A673 (cell line): ENCODE data around the gene ANK2. TPM values are rescaled to one million over a fixed set of nuclear protein-coding genes. Genes with fewer than 3 reads are reported as not detected.

Experiments
- BruUV-seq: library from RNA; stranded (reverse); fragments of 400-500 nt; replicated peaks from 2 replicates; lab custom pipeline; 2021; lab: Mats Ljungman, UMichigan
- CTCF ChIA-PET: fragments of 300-600 bp; sonication (Branson Sonifier 250); formaldehyde crosslinking; loops from one replicate; lab custom pipeline; 2022; ENCODE audit warnings: antibody characterized with exemption; lab: Charles Lee
- POLR2A ChIA-PET: fragments of 300-600 bp; sonication (Branson Sonifier 250); formaldehyde crosslinking; loops from one replicate; lab custom pipeline; 2022; ENCODE audit warnings: antibody characterized with exemption; ENCODE audit not compliant: low non-redundant PET; lab: Charles Lee
- DNase-seq: peaks from one replicate; pipeline ENCODE4 v3.0.0-alpha.2; 2015; ENCODE audit warnings: low spot score
- H3K27ac ChIP-seq: fragments of 200-600 bp; sonication (generic); 2 replicates; pipeline ENCODE4 v1.5.1; 2016; ENCODE audit warnings: mixed run types, low read depth, mild to moderate bottlenecking, mixed read lengths, antibody characterized with exemption, low read length; ENCODE audit not compliant: poor library complexity, severe bottlenecking
- H3K27me3 ChIP-seq: fragments of 200-600 bp; sonication (generic); replicated peaks from 2 replicates; pipeline ENCODE4 v1.6.1; 2017; ENCODE audit warnings: mixed run types, low read depth, mild to moderate bottlenecking, mixed read lengths, antibody characterized with exemption, low read length; ENCODE audit not compliant: insufficient read depth, poor library complexity
- H3K36me3 ChIP-seq: fragments of 200-600 bp; sonication (generic); 2 replicates; pipeline ENCODE4 v1.6.1; 2016; ENCODE audit warnings: mixed run types, mild to moderate bottlenecking, mixed read lengths, antibody characterized with exemption, low read length; ENCODE audit not compliant: insufficient read depth, poor library complexity, severe bottlenecking
- H3K4me1 ChIP-seq: fragments of 200-600 bp; sonication (generic); 2 replicates; pipeline ENCODE4 v1.6.1; 2017; ENCODE audit warnings: mixed run types, mild to moderate bottlenecking, mixed read lengths, antibody characterized with exemption, low read length; ENCODE audit not compliant: insufficient read depth, poor library complexity, severe bottlenecking
- H3K4me3 ChIP-seq: fragments of 200-600 bp; sonication (generic); 2 replicates; pipeline ENCODE4 v1.5.1; 2016; ENCODE audit warnings: low read depth, mixed run types, mild to moderate bottlenecking, mixed read lengths, low read length; ENCODE audit not compliant: poor library complexity, severe bottlenecking
- H3K9me3 ChIP-seq: fragments of 200-600 bp; sonication (generic); 2 replicates; pipeline ENCODE4 v1.6.1; 2016; ENCODE audit warnings: mixed run types, low read depth, mild to moderate bottlenecking, mixed read lengths, antibody characterized with exemption, low read length; ENCODE audit not compliant: poor library complexity, severe bottlenecking
- EZH2 ChIP-seq: fragments of 200-600 bp; sonication (generic); IDR thresholded peaks from 2 replicates; pipeline ENCODE4 v1.6.1; 2017; ENCODE audit warnings: borderline replicate concordance, low read depth, mild to moderate bottlenecking, mixed read lengths, antibody characterized with exemption, low read length; ENCODE audit not compliant: poor library complexity, severe bottlenecking
- intact Hi-C: fragments of 100-400 bp; cut with micrococcal nuclease; formaldehyde crosslinking; loops from one replicate; pipeline ENCODE4 v1.10.0; 2022; ENCODE audit not compliant: unreplicated experiment
- total RNA-seq: library from RNA; stranded (reverse); gene quantifications from 2 replicates; pipeline ENCODE4 v1.2.3, GENCODE V29; 2021
- TF ChIP-seq, protein P1 (sequence below): fragments of 300-800, 200-600 bp; sonication (generic); conservative IDR thresholded peaks from 2 replicates; pipeline ENCODE4 v1.5.1; 2017; ENCODE audit warnings: low read depth, mild to moderate bottlenecking, antibody characterized with exemption, low read length, moderate library complexity, mixed read lengths

The ANK2 gene
- total RNA-seq, 1 experiment from 2014 or later: 12.7 TPM

DNA sequence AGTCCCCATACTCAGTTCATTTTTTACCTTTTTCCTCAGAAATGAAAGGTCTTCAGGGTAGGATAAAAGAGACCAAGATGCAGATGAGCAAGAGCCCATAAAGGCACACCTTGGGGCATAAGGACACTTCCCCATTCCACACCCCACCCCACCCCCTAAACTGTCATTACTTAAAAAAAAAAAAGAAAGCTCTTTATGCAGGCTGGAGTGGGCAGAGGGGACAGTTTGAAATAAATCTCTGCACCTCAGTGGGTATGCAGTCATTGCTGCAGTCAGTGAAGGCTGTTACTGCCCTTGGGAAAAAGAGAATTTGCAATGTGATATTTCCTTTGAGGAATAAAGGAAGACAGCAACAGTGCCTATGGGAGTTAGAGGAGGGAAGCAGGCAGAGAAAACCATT lies 137.5 kb downstream of the ANK2 start:
- Histone ChIP-seq H3K36me3 (no peaks in the 10 kb centered on the region), H3K27me3 (peaks cover 4% of the 10 kb centered on the region), H3K9me3 (no peaks in the 10 kb centered on the region), H3K27ac (no peak overlapping the region), H3K4me1 (no peaks in the 10 kb centered on the region), H3K4me3 (no peak overlapping the region)
- no TSS peak for BruUV-seq
- TF ChIP-seq, protein P1, sequence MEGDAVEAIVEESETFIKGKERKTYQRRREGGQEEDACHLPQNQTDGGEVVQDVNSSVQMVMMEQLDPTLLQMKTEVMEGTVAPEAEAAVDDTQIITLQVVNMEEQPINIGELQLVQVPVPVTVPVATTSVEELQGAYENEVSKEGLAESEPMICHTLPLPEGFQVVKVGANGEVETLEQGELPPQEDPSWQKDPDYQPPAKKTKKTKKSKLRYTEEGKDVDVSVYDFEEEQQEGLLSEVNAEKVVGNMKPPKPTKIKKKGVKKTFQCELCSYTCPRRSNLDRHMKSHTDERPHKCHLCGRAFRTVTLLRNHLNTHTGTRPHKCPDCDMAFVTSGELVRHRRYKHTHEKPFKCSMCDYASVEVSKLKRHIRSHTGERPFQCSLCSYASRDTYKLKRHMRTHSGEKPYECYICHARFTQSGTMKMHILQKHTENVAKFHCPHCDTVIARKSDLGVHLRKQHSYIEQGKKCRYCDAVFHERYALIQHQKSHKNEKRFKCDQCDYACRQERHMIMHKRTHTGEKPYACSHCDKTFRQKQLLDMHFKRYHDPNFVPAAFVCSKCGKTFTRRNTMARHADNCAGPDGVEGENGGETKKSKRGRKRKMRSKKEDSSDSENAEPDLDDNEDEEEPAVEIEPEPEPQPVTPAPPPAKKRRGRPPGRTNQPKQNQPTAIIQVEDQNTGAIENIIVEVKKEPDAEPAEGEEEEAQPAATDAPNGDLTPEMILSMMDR: no peak
- no peak for TF ChIP-seq EZH2
- no peak for DNase-seq
- intact Hi-C loops: no loop called here
- ChIA-PET CTCF (no interaction called here), POLR2A (no interaction called here)

DNA sequence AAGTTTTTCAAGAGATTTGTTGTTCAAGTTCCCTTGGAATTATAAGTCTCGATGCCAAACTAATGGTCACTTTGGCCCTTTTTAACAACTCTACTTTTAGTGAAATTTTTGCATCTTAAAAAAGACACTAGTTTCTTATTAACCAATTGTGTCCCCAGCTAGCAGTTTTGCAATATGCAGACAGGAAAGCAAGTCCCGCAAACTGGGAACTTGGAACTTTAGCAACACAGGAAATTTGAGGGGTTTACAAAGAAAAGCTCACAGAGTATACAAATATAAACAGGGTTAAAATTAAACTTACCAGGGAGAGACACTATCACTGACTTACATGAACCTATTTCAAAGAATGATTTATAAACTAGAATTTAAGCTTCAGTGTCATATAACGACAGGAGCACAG lies 137.9 kb downstream of the ANK2 start:
- Histone ChIP-seq H3K27me3 (peaks cover 4% of the 10 kb centered on the region), H3K27ac (no peak overlapping the region), H3K4me1 (no peaks in the 10 kb centered on the region), H3K36me3 (no peaks in the 10 kb centered on the region), H3K9me3 (no peaks in the 10 kb centered on the region), H3K4me3 (no peak overlapping the region)
- DNase-seq: no peak
- POLR2A ChIA-PET: no interaction called here
- CTCF ChIA-PET: no interaction called here
- TF ChIP-seq EZH2: no peak
- TF ChIP-seq, protein P1: no peak
- BruUV-seq: no TSS peak
- intact Hi-C loops: no loop called here

DNA sequence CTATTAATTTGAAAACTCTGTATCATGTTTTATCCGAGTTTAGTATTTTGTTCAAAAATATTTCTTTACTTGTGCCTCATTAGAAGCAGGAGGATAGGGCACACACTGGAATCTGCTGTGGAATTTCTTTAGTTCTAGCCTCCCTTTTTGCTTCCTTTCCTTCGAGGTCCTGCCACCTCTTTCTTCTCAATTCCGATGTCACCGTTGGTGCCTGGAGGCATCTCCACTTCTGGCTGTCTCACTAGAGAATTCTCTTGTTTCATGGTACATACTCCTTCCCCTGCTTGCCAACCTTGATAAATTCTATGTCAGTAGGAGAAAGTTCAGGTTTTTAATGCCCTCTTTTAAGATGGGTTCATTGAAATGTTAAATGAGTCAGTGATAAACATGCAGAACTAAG lies 140.1 kb downstream of the ANK2 start:
- Histone ChIP-seq H3K9me3 (no peaks in the 10 kb centered on the region), H3K27ac (no peak overlapping the region), H3K4me3 (no peak overlapping the region), H3K27me3 (peaks cover 4% of the 10 kb centered on the region), H3K36me3 (no peaks in the 10 kb centered on the region), H3K4me1 (no peaks in the 10 kb centered on the region)
- intact Hi-C loops: no loop called here
- no peak for TF ChIP-seq EZH2
- TF ChIP-seq, protein P1: no peak
- DNase-seq: no peak
- no TSS peak for BruUV-seq
- ChIA-PET CTCF (no interaction called here), POLR2A (no interaction called here)
